DOHH2 (cell line): ENCODE data around the gene SRSF2.

Experiments used
- H3F3A ChIP-seq: fragments of 200-600 bp; sonication (generic), shearing (Covaris generic); 2 replicates; pipeline ENCODE4 v1.6.0; 2016; ENCODE audit warnings: antibody characterized with exemption, mild to moderate bottlenecking; ENCODE audit not compliant: control insufficient read depth, insufficient read depth
- H3K27ac ChIP-seq: fragments of 200-600 bp; sonication (generic); 2 replicates; pipeline ENCODE4 v1.5.1; 2014; ENCODE audit warnings: low read depth, mild to moderate bottlenecking, low read length, moderate library complexity
- H3K27me3 ChIP-seq: fragments of 200-600 bp; sonication (generic); 2 replicates; pipeline ENCODE4 v1.6.1; 2014; ENCODE audit warnings: mild to moderate bottlenecking, low read length, mixed read lengths; ENCODE audit not compliant: control insufficient read depth
- H3K36me3 ChIP-seq: fragments of 200-600 bp; sonication (generic); 2 replicates; pipeline ENCODE4 v1.6.1; 2014; ENCODE audit warnings: mild to moderate bottlenecking, low read length, moderate library complexity, mixed read lengths; ENCODE audit not compliant: control insufficient read depth
- H3K4me1 ChIP-seq: fragments of 200-600 bp; sonication (generic); 2 replicates; pipeline ENCODE4 v1.6.1; 2014; ENCODE audit warnings: mild to moderate bottlenecking, low read length, mixed read lengths; ENCODE audit not compliant: control insufficient read depth
- H3K4me2 ChIP-seq: fragments of 200-600 bp; sonication (generic); 2 replicates; pipeline ENCODE4 v1.6.0; 2014; ENCODE audit warnings: mild to moderate bottlenecking, low read length, moderate library complexity
- H3K4me3 ChIP-seq: fragments of 200-600 bp; sonication (generic); 2 replicates; pipeline ENCODE4 v1.5.1; 2014; ENCODE audit warnings: mild to moderate bottlenecking, low read length, mixed read lengths
- H3K79me2 ChIP-seq: fragments of 200-600 bp; sonication (generic); 2 replicates; pipeline ENCODE4 v1.6.1; 2014; ENCODE audit warnings: mild to moderate bottlenecking, low read length, mixed read lengths; ENCODE audit not compliant: control insufficient read depth
- H3K9me2 ChIP-seq: fragments of 200-600 bp; sonication (generic); replicated peaks from 2 replicates; pipeline ENCODE4 v1.6.1; 2014; ENCODE audit warnings: mild to moderate bottlenecking, low read length, mixed read lengths; ENCODE audit not compliant: control insufficient read depth
- H3K9me3 ChIP-seq: fragments of 200-600 bp; sonication (generic); 2 replicates; pipeline ENCODE4 v1.6.1; 2014; ENCODE audit warnings: antibody characterized with exemption, low read length, mixed read lengths; ENCODE audit not compliant: control insufficient read depth, insufficient read depth
- H4K20me1 ChIP-seq: fragments of 200-600 bp; sonication (generic); 2 replicates; pipeline ENCODE4 v1.6.0; 2014; ENCODE audit warnings: low read depth, mild to moderate bottlenecking, antibody characterized with exemption, low read length, moderate library complexity; ENCODE audit not compliant: control insufficient read depth, insufficient read depth
- EZH2phosphoT487 ChIP-seq: fragments of 200-600 bp; sonication (generic); IDR thresholded peaks from 2 replicates; pipeline ENCODE4 v1.6.1; 2017; ENCODE audit warnings: borderline replicate concordance, mild to moderate bottlenecking, antibody characterized with exemption, low read length, moderate library complexity, mixed read lengths
- TF ChIP-seq, protein P1 (sequence below): fragments of 200-600 bp; sonication (generic); IDR thresholded peaks from one replicate; pipeline ENCODE4 v1.5.1; 2014; ENCODE audit warnings: antibody characterized with exemption, mild to moderate bottlenecking, low read depth, low read length; ENCODE audit not compliant: poor library complexity, severe bottlenecking

The SRSF2 gene

DNA sequence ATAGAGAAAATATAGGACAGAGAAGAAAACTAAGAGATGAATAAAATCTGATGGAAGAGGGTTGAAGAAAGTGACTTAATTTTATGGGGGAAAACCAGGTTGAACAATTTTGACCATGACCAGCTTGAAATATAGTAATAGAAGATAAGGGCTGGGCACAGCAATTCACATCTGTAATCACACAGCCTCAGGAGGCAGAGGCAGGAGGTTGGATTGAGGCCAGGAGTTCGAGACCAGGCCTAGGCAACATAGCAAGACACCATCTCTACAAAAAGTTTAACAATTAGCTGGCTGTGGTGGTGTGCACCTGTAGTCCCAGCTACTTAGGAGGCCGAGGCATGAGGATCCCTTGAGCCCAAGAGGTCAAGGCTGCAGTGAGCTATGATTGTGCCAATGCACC lies 35.1 kb downstream of the SRSF2 start:
- Histone ChIP-seq H3K9me3 (no peaks in the 10 kb centered on the region), H3K27ac (no peak overlapping the region), H3K27me3 (peaks cover 18% of the 10 kb centered on the region), H3F3A (no peaks in the 10 kb centered on the region), H3K4me1 (no peaks in the 10 kb centered on the region), H3K79me2 (no peaks in the 10 kb centered on the region), H3K4me2 (no peak overlapping the region), H4K20me1 (no peaks in the 10 kb centered on the region), H3K36me3 (no peaks in the 10 kb centered on the region), H3K9me2 (no peaks in the 10 kb centered on the region), H3K4me3 (no peak overlapping the region)
- no peak for TF ChIP-seq EZH2phosphoT487
- TF ChIP-seq, protein P1, sequence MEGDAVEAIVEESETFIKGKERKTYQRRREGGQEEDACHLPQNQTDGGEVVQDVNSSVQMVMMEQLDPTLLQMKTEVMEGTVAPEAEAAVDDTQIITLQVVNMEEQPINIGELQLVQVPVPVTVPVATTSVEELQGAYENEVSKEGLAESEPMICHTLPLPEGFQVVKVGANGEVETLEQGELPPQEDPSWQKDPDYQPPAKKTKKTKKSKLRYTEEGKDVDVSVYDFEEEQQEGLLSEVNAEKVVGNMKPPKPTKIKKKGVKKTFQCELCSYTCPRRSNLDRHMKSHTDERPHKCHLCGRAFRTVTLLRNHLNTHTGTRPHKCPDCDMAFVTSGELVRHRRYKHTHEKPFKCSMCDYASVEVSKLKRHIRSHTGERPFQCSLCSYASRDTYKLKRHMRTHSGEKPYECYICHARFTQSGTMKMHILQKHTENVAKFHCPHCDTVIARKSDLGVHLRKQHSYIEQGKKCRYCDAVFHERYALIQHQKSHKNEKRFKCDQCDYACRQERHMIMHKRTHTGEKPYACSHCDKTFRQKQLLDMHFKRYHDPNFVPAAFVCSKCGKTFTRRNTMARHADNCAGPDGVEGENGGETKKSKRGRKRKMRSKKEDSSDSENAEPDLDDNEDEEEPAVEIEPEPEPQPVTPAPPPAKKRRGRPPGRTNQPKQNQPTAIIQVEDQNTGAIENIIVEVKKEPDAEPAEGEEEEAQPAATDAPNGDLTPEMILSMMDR: no peak

DNA sequence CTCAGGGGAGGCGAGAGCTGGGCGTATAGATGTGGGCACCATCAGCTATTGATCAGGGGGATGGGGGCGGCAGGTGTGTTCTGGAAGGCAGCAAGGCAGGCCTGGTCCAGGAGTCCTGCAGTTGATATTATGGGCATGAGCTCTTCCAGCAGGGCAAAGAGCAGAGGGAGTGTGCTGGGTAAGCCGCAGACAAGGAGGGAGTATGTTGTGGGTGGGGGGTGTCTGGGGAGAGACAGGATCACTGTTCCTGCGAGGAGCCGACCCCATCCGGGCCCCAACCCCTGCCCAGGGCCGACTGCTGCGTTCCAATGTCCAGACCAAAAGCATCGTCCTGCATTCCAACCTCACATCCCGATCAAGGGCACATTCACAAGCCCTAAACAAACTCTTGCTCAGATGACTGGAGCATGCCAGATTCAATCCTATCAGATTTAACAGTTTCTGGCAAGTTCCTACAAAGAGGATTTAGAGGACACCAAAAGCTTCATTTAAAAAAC lies 35.6 kb downstream of the SRSF2 start:
- Histone ChIP-seq H3K4me3 (no peak overlapping the region), H3K27ac (no peak overlapping the region), H3K36me3 (no peaks in the 10 kb centered on the region), H3F3A (no peaks in the 10 kb centered on the region), H3K9me3 (no peaks in the 10 kb centered on the region), H3K4me2 (no peak overlapping the region), H3K27me3 (peaks cover 24% of the 10 kb centered on the region), H4K20me1 (no peaks in the 10 kb centered on the region), H3K9me2 (no peaks in the 10 kb centered on the region), H3K4me1 (no peaks in the 10 kb centered on the region), H3K79me2 (no peaks in the 10 kb centered on the region)
- no peak for TF ChIP-seq EZH2phosphoT487
- TF ChIP-seq, protein P1: no peak

DNA sequence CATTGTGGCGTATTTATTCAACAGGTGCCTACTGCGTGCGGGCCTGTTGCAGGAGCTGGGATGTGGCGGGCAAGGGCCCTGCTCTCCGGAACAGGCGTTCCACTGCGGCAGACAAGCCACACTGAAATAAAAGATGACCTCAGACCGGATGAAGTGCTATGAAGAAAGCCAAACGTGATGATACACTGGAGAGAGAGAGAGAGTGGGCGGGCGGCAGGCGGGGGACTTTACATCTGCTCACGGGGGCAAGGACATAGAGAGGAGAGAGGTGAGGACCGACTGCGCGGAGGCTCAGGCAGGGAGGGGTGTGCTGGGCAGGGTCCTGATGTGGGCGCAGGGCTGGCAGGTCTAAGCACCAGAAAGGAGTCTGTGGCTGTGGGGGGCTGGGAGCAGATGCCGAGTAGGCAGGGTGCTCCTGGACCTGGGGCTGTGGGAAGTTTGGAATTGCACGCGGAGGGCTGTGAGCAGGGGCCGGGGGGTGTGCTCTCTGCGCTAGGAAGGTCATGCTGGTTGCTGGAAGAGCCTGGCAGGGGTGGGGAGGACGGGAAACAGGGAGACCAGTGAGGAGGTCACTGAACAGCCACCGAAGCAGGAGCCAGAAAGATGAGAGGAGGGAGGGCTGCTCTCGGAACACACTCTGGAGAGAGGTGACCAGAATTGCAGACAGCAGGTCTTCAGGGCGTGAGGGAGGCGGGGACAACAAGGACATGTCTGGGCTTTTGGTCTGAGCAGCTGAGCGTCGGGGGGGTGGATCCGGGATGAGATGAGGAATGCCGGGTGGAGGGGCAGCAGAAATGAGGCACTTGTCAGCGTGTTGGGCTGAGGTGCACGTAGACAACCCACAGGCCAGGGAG lies 36.3 kb downstream of the SRSF2 start:
- no peaks in the 10 kb centered on the region for H3K9me3 ChIP-seq
- no peaks in the 10 kb centered on the region for H3K79me2 ChIP-seq
- H3K27ac ChIP-seq: no peak overlapping the region
- H3K9me2 ChIP-seq: no peaks in the 10 kb centered on the region
- no peak overlapping the region for H3K4me3 ChIP-seq
- no peaks in the 10 kb centered on the region for H4K20me1 ChIP-seq
- H3K4me1 ChIP-seq: no peaks in the 10 kb centered on the region
- TF ChIP-seq, protein P1: no peak
- no peak for TF ChIP-seq EZH2phosphoT487
- H3K27me3 ChIP-seq: peaks cover 27% of the 10 kb centered on the region
- no peaks in the 10 kb centered on the region for H3F3A ChIP-seq
- H3K36me3 ChIP-seq: no peaks in the 10 kb centered on the region
- no peak overlapping the region for H3K4me2 ChIP-seq
